Smooth muscle cell of trachea (primary cell): ENCODE data around the gene SLC9A1. TPM values are rescaled to one million over a fixed set of nuclear protein-coding genes. Genes with fewer than 3 reads are reported as not detected.

Source experiments
- total RNA-seq: library from RNA; depleted of rRNA; stranded (reverse); fragments of >200 nt; gene quantifications from 2 replicates; pipeline ENCODE4 v1.2.1, GENCODE V29; 2014

Gene SLC9A1
- total RNA-seq: 11.9 and 12.2 TPM in 2 replicates

GRCh38 chr1:27154991-27155781 is at the start of gene SLC9A1:
TSS of gene SLC9A1 (minus strand) at chr1:27155125. CDS start at chr1:27154334, 791 bp downstream.

Other genes starting within 250 kb of the SLC9A1 start
- not detected in 2 replicates for gene NR0B2, start 241.2 kb downstream of the SLC9A1 start, total RNA-seq
- gene NUDC, start 233.4 kb downstream of the SLC9A1 start, total RNA-seq: 23.0 and 28.8 TPM in 2 replicates
- gene KDF1, start 194.7 kb downstream of the SLC9A1 start, total RNA-seq: not detected in 2 replicates
- gene TRNP1, start 161.4 kb downstream of the SLC9A1 start, total RNA-seq: 33.5 and 59.7 TPM in 2 replicates
- 1.7 and 2.8 TPM in 2 replicates for gene TENT5B, start 142.3 kb downstream of the SLC9A1 start, total RNA-seq
- 25.9 and 40.0 TPM in 2 replicates for gene WDTC1, start 79.5 kb upstream of the SLC9A1 start, total RNA-seq
- gene TMEM222, start 167.0 kb upstream of the SLC9A1 start, total RNA-seq: 26.2 and 37.4 TPM in 2 replicates
- gene SYTL1, start 186.9 kb upstream of the SLC9A1 start, total RNA-seq: 0.15 and 0.17 TPM in 2 replicates
- 22.5 and 24.6 TPM in 2 replicates for gene MAP3K6, start 211.8 kb upstream of the SLC9A1 start, total RNA-seq
- gene FCN3, start 219.7 kb upstream of the SLC9A1 start, total RNA-seq: not detected in 2 replicates
- not detected in 2 replicates for gene CD164L2, start 228.2 kb upstream of the SLC9A1 start, total RNA-seq
- 0.33 TPM in 1 of 2 replicates, not detected in the other for gene GPR3, start 237.5 kb upstream of the SLC9A1 start, total RNA-seq